ENCODE measurements around the gene RAI14.
"Not testable (repeated sequence)": the region's sequence is repeated elsewhere in the genome, so short reads cannot be mapped to it uniquely, and the experiment has no call there.

Gene RAI14

GRCh38 chr5:34721327-34721726, 65.2 kb downstream of the RAI14 start:
- Histone ChIP-seq H3K9ac (ENCODE audit: insufficient read length, low read depth) (no peak overlapping the region), H3K4me3 (ENCODE audit: insufficient read length, low read depth) (no peak overlapping the region), H3K36me3 (ENCODE audit: insufficient read depth, insufficient read length, low read length) (peaks cover 22% of the 10 kb centered on the region), H3K4me1 (ENCODE audit: insufficient read depth, insufficient read length) (no peaks in the 10 kb centered on the region), H3K27me3 (ENCODE audit: insufficient read depth, insufficient read length) (no peaks in the 10 kb centered on the region), H3K9me3 (ENCODE audit: insufficient read depth, low read length) (peaks cover 13% of the 10 kb centered on the region; the same call in 1 of the 2 replicates)
- TF ChIP-seq SUZ12 (IDR thresholded peaks at IDR 0.05; ENCODE audit: extremely low read depth, insufficient read depth, insufficient read length): no peak
- no peak for DNase-seq (ENCODE audit: low read depth, low spot score)

- peaks cover 21% of the 10 kb centered on the region; the same call in 1 of the 2 replicates for H3K9me3 ChIP-seq (ENCODE audit: insufficient read depth, low read length)
- TF ChIP-seq ZNF274 (IDR thresholded peaks at IDR 0.05; ENCODE audit: low read depth, low read length) (no peak), YY1 (IDR thresholded peaks at IDR 0.05; ENCODE audit: insufficient read depth, insufficient read length) (no peak), SUZ12 (IDR thresholded peaks at IDR 0.05; ENCODE audit: extremely low read depth, insufficient read depth, insufficient read length) (no peak)
- DNase-seq (ENCODE audit: low read depth, low spot score): no peak
These were observed 66.1 kb downstream of the RAI14 start for GRCh38 chr5:34722183-34722582.

DNA sequence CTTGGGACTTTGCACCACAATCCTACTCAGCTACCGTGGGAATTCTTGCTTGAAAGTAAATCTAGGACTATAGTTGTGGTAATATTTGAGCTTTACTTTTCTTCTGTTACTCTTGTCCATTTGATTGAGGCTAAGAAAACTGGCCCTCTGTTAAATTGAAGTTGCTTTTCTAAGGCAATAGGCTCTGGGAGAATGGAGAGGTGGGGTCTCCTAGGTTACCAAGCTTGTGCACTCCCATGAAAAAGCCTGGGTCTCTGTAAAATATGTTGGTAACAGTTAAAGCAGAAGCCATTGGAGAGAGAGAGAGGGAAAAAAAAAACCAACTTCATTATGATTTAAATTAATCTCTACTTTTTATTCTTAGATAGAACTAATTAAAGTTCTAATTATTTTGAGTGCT, 68.6 kb downstream of the RAI14 start:
- no peaks in the 10 kb centered on the region for H3K27me3 ChIP-seq (ENCODE audit: insufficient read depth, insufficient read length)
- TF ChIP-seq ZNF274 (IDR thresholded peaks at IDR 0.05; ENCODE audit: low read depth, low read length) (no peak), YY1 (IDR thresholded peaks at IDR 0.05; ENCODE audit: insufficient read depth, insufficient read length) (no peak), SUZ12 (IDR thresholded peaks at IDR 0.05; ENCODE audit: extremely low read depth, insufficient read depth, insufficient read length) (no peak)
- no peaks in the 10 kb centered on the region for H3K4me1 ChIP-seq (ENCODE audit: insufficient read depth, insufficient read length)
- H3K9me3 ChIP-seq (ENCODE audit: insufficient read depth, low read length): peaks cover 30% of the 10 kb centered on the region; the same call in 1 of the 2 replicates
- H3K9ac ChIP-seq (ENCODE audit: insufficient read length, low read depth): no peak overlapping the region
- H3K4me3 ChIP-seq (ENCODE audit: insufficient read length, low read depth): no peak overlapping the region
- peaks cover 21% of the 10 kb centered on the region for H3K36me3 ChIP-seq (ENCODE audit: insufficient read depth, insufficient read length, low read length)
- DNase-seq (ENCODE audit: low read depth, low spot score): no peak

More at GRCh38 chr5:34722183-34722582, 66.1 kb downstream of the RAI14 start:
- H3K27me3 ChIP-seq (ENCODE audit: insufficient read depth, insufficient read length): no peaks in the 10 kb centered on the region
- no peak overlapping the region for H3K4me3 ChIP-seq (ENCODE audit: insufficient read length, low read depth)
- no peak overlapping the region for H3K9ac ChIP-seq (ENCODE audit: insufficient read length, low read depth)
- H3K4me1 ChIP-seq (ENCODE audit: insufficient read depth, insufficient read length): no peaks in the 10 kb centered on the region
- peaks cover 22% of the 10 kb centered on the region for H3K36me3 ChIP-seq (ENCODE audit: insufficient read depth, insufficient read length, low read length)

GRCh38 chr5:34727166-34727749, 71.1 kb downstream of the RAI14 start:
- not testable (repeated sequence) for H3K9ac ChIP-seq (ENCODE audit: insufficient read length, low read depth); DNase-seq (ENCODE audit: low read depth, low spot score); H3K4me1 ChIP-seq (ENCODE audit: insufficient read depth, insufficient read length); H3K4me3 ChIP-seq (ENCODE audit: insufficient read length, low read depth); H3K27me3 ChIP-seq (ENCODE audit: insufficient read depth, insufficient read length)
- H3K9me3 ChIP-seq (ENCODE audit: insufficient read depth, low read length): peaks cover 30% of the 10 kb centered on the region; the same call in 1 of the 2 replicates
- H3K36me3 ChIP-seq (ENCODE audit: insufficient read depth, insufficient read length, low read length): peaks cover 23% of the 10 kb centered on the region

DNA sequence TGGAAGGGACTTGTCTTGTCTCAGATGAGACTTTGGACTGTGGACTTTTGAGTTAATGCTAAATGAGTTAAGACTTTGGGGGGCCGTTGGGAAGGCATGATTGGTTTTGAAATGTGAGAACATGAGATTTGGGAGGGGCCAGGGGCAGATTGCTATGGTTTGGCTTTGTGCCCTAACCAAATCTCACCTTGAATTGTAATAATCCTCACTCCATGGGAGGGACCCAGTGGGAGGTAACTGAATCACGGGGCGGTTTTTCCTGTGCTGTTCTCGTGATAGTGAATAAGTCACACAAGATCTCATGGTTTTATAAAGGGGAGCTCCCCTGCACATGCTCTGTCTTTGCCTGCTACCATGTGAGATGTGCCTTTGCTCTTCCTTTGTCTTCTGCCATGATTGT, 72.1 kb downstream of the RAI14 start:
- Histone ChIP-seq H3K27me3 (ENCODE audit: insufficient read depth, insufficient read length) (no peaks in the 10 kb centered on the region), H3K4me1 (ENCODE audit: insufficient read depth, insufficient read length) (peaks cover 5% of the 10 kb centered on the region), H3K9me3 (ENCODE audit: insufficient read depth, low read length) (peaks cover 30% of the 10 kb centered on the region; the same call in 1 of the 2 replicates), H3K9ac (ENCODE audit: insufficient read length, low read depth) (no peak overlapping the region), H3K4me3 (ENCODE audit: insufficient read length, low read depth) (no peak overlapping the region), H3K36me3 (ENCODE audit: insufficient read depth, insufficient read length, low read length) (peaks cover 26% of the 10 kb centered on the region)
- DNase-seq (ENCODE audit: low read depth, low spot score): no peak
- TF ChIP-seq YY1 (IDR thresholded peaks at IDR 0.05; ENCODE audit: insufficient read depth, insufficient read length): no peak
- TF ChIP-seq ZNF274 (IDR thresholded peaks at IDR 0.05; ENCODE audit: low read depth, low read length): no peak
- no peak for TF ChIP-seq SUZ12 (IDR thresholded peaks at IDR 0.05; ENCODE audit: extremely low read depth, insufficient read depth, insufficient read length)

GRCh38 chr5:34731435-34732232, 75.5 kb downstream of the RAI14 start:
- DNase-seq (ENCODE audit: low read depth, low spot score): no peak
- Histone ChIP-seq H3K4me3 (ENCODE audit: insufficient read length, low read depth) (no peak overlapping the region), H3K9me3 (ENCODE audit: insufficient read depth, low read length) (peaks cover 14% of the 10 kb centered on the region; the same call in 1 of the 2 replicates), H3K9ac (ENCODE audit: insufficient read length, low read depth) (no peak overlapping the region), H3K36me3 (ENCODE audit: insufficient read depth, insufficient read length, low read length) (peaks cover 23% of the 10 kb centered on the region), H3K27me3 (ENCODE audit: insufficient read depth, insufficient read length) (no peaks in the 10 kb centered on the region), H3K4me1 (ENCODE audit: insufficient read depth, insufficient read length) (peaks cover 5% of the 10 kb centered on the region)
- TF ChIP-seq ZNF274 (IDR thresholded peaks at IDR 0.05; ENCODE audit: low read depth, low read length) (no peak), SUZ12 (IDR thresholded peaks at IDR 0.05; ENCODE audit: extremely low read depth, insufficient read depth, insufficient read length) (no peak), YY1 (IDR thresholded peaks at IDR 0.05; ENCODE audit: insufficient read depth, insufficient read length) (no peak)

- no peaks in the 10 kb centered on the region for H3K9me3 ChIP-seq (ENCODE audit: insufficient read depth, low read length)
- H3K9ac ChIP-seq (ENCODE audit: insufficient read length, low read depth): no peak overlapping the region
- H3K36me3 ChIP-seq (ENCODE audit: insufficient read depth, insufficient read length, low read length): peaks cover 20% of the 10 kb centered on the region
- peaks cover 5% of the 10 kb centered on the region for H3K4me1 ChIP-seq (ENCODE audit: insufficient read depth, insufficient read length)
- no peaks in the 10 kb centered on the region for H3K27me3 ChIP-seq (ENCODE audit: insufficient read depth, insufficient read length)
- no peak overlapping the region for H3K4me3 ChIP-seq (ENCODE audit: insufficient read length, low read depth)
- TF ChIP-seq YY1 (IDR thresholded peaks at IDR 0.05; ENCODE audit: insufficient read depth, insufficient read length) (no peak), ZNF274 (IDR thresholded peaks at IDR 0.05; ENCODE audit: low read depth, low read length) (no peak), SUZ12 (IDR thresholded peaks at IDR 0.05; ENCODE audit: extremely low read depth, insufficient read depth, insufficient read length) (no peak)
- no peak for DNase-seq (ENCODE audit: low read depth, low spot score)
These were observed 78.2 kb downstream of the RAI14 start for GRCh38 chr5:34734326-34734725.
